ENCODE data around the gene IFNL4.

DNA sequence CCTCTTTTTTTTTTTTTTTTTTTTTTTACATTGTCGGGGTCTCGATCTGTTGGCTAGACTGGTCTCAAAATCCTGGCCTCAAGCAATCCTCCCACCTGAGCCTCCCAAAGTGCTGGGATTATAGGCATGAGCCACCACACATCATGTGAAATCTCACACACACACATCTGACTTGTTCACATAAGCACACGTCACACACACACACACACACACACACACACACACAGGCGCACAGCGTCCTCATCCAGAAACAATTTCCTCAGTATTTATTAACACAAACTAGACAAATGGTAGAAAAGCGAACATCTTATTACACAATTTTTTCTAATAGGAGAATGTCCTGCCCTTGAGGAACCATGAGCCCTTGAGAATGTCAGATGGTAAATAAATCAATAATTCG lies 39.5 kb downstream of the IFNL4 start:
- TF ChIP-seq, protein P1, sequence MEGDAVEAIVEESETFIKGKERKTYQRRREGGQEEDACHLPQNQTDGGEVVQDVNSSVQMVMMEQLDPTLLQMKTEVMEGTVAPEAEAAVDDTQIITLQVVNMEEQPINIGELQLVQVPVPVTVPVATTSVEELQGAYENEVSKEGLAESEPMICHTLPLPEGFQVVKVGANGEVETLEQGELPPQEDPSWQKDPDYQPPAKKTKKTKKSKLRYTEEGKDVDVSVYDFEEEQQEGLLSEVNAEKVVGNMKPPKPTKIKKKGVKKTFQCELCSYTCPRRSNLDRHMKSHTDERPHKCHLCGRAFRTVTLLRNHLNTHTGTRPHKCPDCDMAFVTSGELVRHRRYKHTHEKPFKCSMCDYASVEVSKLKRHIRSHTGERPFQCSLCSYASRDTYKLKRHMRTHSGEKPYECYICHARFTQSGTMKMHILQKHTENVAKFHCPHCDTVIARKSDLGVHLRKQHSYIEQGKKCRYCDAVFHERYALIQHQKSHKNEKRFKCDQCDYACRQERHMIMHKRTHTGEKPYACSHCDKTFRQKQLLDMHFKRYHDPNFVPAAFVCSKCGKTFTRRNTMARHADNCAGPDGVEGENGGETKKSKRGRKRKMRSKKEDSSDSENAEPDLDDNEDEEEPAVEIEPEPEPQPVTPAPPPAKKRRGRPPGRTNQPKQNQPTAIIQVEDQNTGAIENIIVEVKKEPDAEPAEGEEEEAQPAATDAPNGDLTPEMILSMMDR (conservative IDR thresholded peaks at IDR 0.05) = no peak
- no peak for TF ChIP-seq EZH2 (IDR thresholded peaks at IDR 0.05; ENCODE audit: low read depth)
